SJSA1 (cell line): Measurements from ENCODE around the gene ACKR2. TPM values are rescaled to one million over a fixed set of nuclear protein-coding genes. Genes with fewer than 3 reads are reported as not detected.
A peak's percentile ranks its signal among the peaks of the same experiment; 100 is the strongest.

Experiments
- DNase-seq, 2 experiments: peaks; one replicate each; pipeline ENCODE4 v3.0.0-alpha.2; 2015 to 2020; ENCODE audit warnings: low spot score in 2 of 2, low read depth in 1 of 2
- H3K27ac ChIP-seq: fragments of 250-450 bp; sonication (Bioruptor Pico); 2 replicates; pipeline ENCODE4 v1.5.1; 2020; ENCODE audit warnings: mild to moderate bottlenecking, moderate library complexity
- H3K27me3 ChIP-seq: fragments of 250-450 bp; sonication (Bioruptor Pico); replicated peaks from 2 replicates; pipeline ENCODE4 v1.5.1; 2020; ENCODE audit warnings: mild to moderate bottlenecking, moderate library complexity
- H3K36me3 ChIP-seq: fragments of 250-450 bp; sonication (Bioruptor Pico); 2 replicates; pipeline ENCODE4 v1.5.1; 2020; ENCODE audit warnings: mild to moderate bottlenecking
- H3K4me1 ChIP-seq: fragments of 250-450 bp; sonication (Bioruptor Pico); replicated peaks from 2 replicates; pipeline ENCODE4 v1.6.1; 2021; ENCODE audit warnings: mild to moderate bottlenecking
- H3K4me3 ChIP-seq: fragments of 250-450 bp; sonication (Bioruptor Pico); 2 replicates; pipeline ENCODE4 v1.5.1; 2020; ENCODE audit warnings: mild to moderate bottlenecking
- H3K9me3 ChIP-seq: fragments of 250-450 bp; sonication (Bioruptor Pico); replicated peaks from 2 replicates; pipeline ENCODE4 v1.5.1; 2020; ENCODE audit warnings: mild to moderate bottlenecking
- total RNA-seq: library from RNA; depleted of rRNA; stranded (reverse); fragments of >200 nt; shearing (Covaris generic); gene quantifications from 2 replicates; pipeline ENCODE4 v1.2.3, GENCODE V29; 2014

Gene ACKR2
- total RNA-seq, 1 experiment from 2014 or later: not detected

GRCh38 chr3:42829083-42829627 is 19.9 kb downstream of the ACKR2 start:
- H3K36me3 ChIP-seq: no peaks in the 10 kb centered on the region
- H3K4me1 ChIP-seq: no peaks in the 10 kb centered on the region
- DNase-seq: no peak
- H3K4me3 ChIP-seq: no peak overlapping the region
- H3K9me3 ChIP-seq: no peaks in the 10 kb centered on the region
- H3K27ac ChIP-seq: no peak overlapping the region
- H3K27me3 ChIP-seq: no peaks in the 10 kb centered on the region

GRCh38 chr3:42829628-42830436 is 20.6 kb downstream of the ACKR2 start:
- no peaks in the 10 kb centered on the region for H3K4me1 ChIP-seq
- no peaks in the 10 kb centered on the region for H3K9me3 ChIP-seq
- no peak overlapping the region for H3K27ac ChIP-seq
- DNase-seq: no peak
- H3K27me3 ChIP-seq: no peaks in the 10 kb centered on the region
- H3K36me3 ChIP-seq: no peaks in the 10 kb centered on the region
- no peak overlapping the region for H3K4me3 ChIP-seq

- no peak for DNase-seq
- H3K27ac ChIP-seq: no peak overlapping the region
- H3K4me3 ChIP-seq: no peak overlapping the region
- H3K4me1 ChIP-seq: no peaks in the 10 kb centered on the region
- H3K36me3 ChIP-seq: no peaks in the 10 kb centered on the region
- no peaks in the 10 kb centered on the region for H3K9me3 ChIP-seq
- no peaks in the 10 kb centered on the region for H3K27me3 ChIP-seq
These were observed 21.4 kb downstream of the ACKR2 start for GRCh38 chr3:42830437-42831320.

GRCh38 chr3:42831321-42831713 is 22.1 kb downstream of the ACKR2 start:
- no peak overlapping the region for H3K4me3 ChIP-seq
- no peak overlapping the region for H3K27ac ChIP-seq
- H3K36me3 ChIP-seq: no peaks in the 10 kb centered on the region
- DNase-seq: peak in 1 of 2 experiments; percentile 53
- no peaks in the 10 kb centered on the region for H3K9me3 ChIP-seq
- H3K4me1 ChIP-seq: no peaks in the 10 kb centered on the region
- H3K27me3 ChIP-seq: no peaks in the 10 kb centered on the region

GRCh38 chr3:42836150-42837123 is 27.2 kb downstream of the ACKR2 start:
- Histone ChIP-seq H3K27me3 (peaks cover 3% of the 10 kb centered on the region; the same call in 1 of the 2 replicates), H3K27ac (no peak overlapping the region), H3K9me3 (no peaks in the 10 kb centered on the region), H3K4me3 (no peak overlapping the region), H3K36me3 (no peaks in the 10 kb centered on the region), H3K4me1 (no peaks in the 10 kb centered on the region)
- DNase-seq: no peak

GRCh38 chr3:42838571-42838970 is 29.3 kb downstream of the ACKR2 start:
- Histone ChIP-seq H3K27me3 (peaks cover 3% of the 10 kb centered on the region; the same call in 1 of the 2 replicates), H3K4me1 (no peaks in the 10 kb centered on the region), H3K27ac (no peak overlapping the region), H3K4me3 (no peak overlapping the region), H3K36me3 (no peaks in the 10 kb centered on the region), H3K9me3 (no peaks in the 10 kb centered on the region)
- DNase-seq: no peak

- peak in 1 of 2 experiments; percentile 28 for DNase-seq
- H3K27ac ChIP-seq: no peak overlapping the region
- peak overlapping the region; percentile 10; the same call in 1 of the 2 replicates for H3K4me3 ChIP-seq
- H3K36me3 ChIP-seq: no peaks in the 10 kb centered on the region
- no peaks in the 10 kb centered on the region for H3K9me3 ChIP-seq
- H3K4me1 ChIP-seq: no peaks in the 10 kb centered on the region
- H3K27me3 ChIP-seq: peaks cover 3% of the 10 kb centered on the region; the same call in 1 of the 2 replicates
These were observed 30.4 kb downstream of the ACKR2 start for GRCh38 chr3:42839616-42840015.

- no peak for DNase-seq
- H3K27ac ChIP-seq: no peak overlapping the region
- H3K36me3 ChIP-seq: no peaks in the 10 kb centered on the region
- no peak overlapping the region for H3K4me3 ChIP-seq
- peaks cover 3% of the 10 kb centered on the region; the same call in 1 of the 2 replicates for H3K27me3 ChIP-seq
- no peaks in the 10 kb centered on the region for H3K9me3 ChIP-seq
- no peaks in the 10 kb centered on the region for H3K4me1 ChIP-seq
These were observed 32.1 kb downstream of the ACKR2 start for GRCh38 chr3:42841332-42841731.

- H3K27me3 ChIP-seq: peaks cover 3% of the 10 kb centered on the region
- DNase-seq: no peak
- no peak overlapping the region for H3K4me3 ChIP-seq
- no peaks in the 10 kb centered on the region for H3K4me1 ChIP-seq
- no peaks in the 10 kb centered on the region for H3K36me3 ChIP-seq
- H3K27ac ChIP-seq: no peak overlapping the region
- no peaks in the 10 kb centered on the region for H3K9me3 ChIP-seq
These were observed 34.6 kb downstream of the ACKR2 start for GRCh38 chr3:42843713-42844411.

- peaks cover 2% of the 10 kb centered on the region for H3K27me3 ChIP-seq
- no peaks in the 10 kb centered on the region for H3K4me1 ChIP-seq
- no peak overlapping the region for H3K4me3 ChIP-seq
- no peaks in the 10 kb centered on the region for H3K36me3 ChIP-seq
- H3K9me3 ChIP-seq: no peaks in the 10 kb centered on the region
- no peak for DNase-seq
- no peak overlapping the region for H3K27ac ChIP-seq
These were observed 35.1 kb downstream of the ACKR2 start for GRCh38 chr3:42844412-42844713.

- Histone ChIP-seq H3K4me3 (no peak overlapping the region), H3K36me3 (no peaks in the 10 kb centered on the region), H3K27ac (no peak overlapping the region), H3K4me1 (no peaks in the 10 kb centered on the region), H3K9me3 (no peaks in the 10 kb centered on the region), H3K27me3 (no peaks in the 10 kb centered on the region; the same call in 1 of the 2 replicates)
- no peak for DNase-seq
These were observed 35.6 kb downstream of the ACKR2 start for GRCh38 chr3:42844815-42845214.

- H3K27ac ChIP-seq: no peak overlapping the region
- no peaks in the 10 kb centered on the region for H3K9me3 ChIP-seq
- no peaks in the 10 kb centered on the region; the same call in 1 of the 2 replicates for H3K27me3 ChIP-seq
- no peaks in the 10 kb centered on the region for H3K36me3 ChIP-seq
- DNase-seq: no peak
- no peak overlapping the region for H3K4me3 ChIP-seq
- no peaks in the 10 kb centered on the region for H3K4me1 ChIP-seq
These were observed 37.7 kb downstream of the ACKR2 start for GRCh38 chr3:42846685-42847522.
